ENCODE data around the gene TMEM184A. TPM values are rescaled to one million over a fixed set of nuclear protein-coding genes. Genes with fewer than 3 reads are reported as not detected.
A peak's percentile ranks its signal among the peaks of the same experiment; 100 is the strongest.

Gene TMEM184A
- total and polyA plus RNA-seq, 7 donors = 0.28 to 60.3 (median 9.3) TPM; not detected in 3

DNA sequence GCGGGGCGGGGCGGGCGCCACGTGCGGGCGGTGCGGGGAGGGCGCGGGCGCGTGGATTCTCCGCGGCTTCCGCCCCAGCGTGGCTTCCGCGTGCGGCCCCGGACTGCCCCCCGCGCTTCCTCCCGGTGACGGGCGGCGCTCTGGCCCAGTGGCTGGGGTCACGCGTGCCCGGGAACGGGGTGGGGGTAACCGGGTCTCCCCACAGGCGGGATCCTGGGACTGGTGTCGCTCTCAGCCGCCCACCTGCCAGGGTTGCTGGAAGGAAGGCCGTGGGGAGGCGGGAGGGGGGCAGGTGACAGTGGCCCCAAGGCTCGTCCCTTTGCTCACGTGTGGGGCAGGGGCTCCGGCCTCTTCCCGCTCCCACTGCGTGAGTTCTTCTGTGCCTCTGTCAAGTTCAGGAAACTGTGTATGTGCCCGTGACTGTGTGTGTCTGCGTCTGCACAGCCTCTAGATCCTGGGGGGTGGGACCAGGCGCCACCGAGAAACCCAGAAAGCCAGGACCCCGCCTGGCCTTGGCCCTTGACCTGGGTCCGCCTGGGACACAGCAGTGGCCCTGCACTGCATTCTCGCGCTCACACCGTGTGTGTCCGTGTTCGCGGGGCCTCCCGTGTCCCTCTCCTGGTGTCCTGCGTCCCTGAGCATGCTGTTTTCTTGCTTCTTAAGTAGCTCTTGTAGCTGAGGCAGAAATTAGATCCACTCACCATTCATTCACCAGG is 24.6 kb downstream of the TMEM184A start:
- peaks cover 0 to 5% (median 0%) of the 10 kb centered on the region in 3 donors for H3K27me3 ChIP-seq
- peak; percentile 79 for DNase-seq
- H3K27ac ChIP-seq = peak overlapping the region; percentile 95 to 100 (median 98)
- peaks cover 0 to 55% (median 42%) of the 10 kb centered on the region in 4 donors for H3K4me1 ChIP-seq
- 1% methylated on average over 55 of the region's 55 CpGs for WGBS, 2 donors
- TF ChIP-seq POLR2A (IDR thresholded peaks at IDR 0.05) (peak in 1 of 2 donors; percentile 37), POLR2AphosphoS5 (IDR thresholded peaks at IDR 0.05) (peak in 3 of 4 donors; percentile 30 to 77 (median 63))
- TF ChIP-seq, protein P1, sequence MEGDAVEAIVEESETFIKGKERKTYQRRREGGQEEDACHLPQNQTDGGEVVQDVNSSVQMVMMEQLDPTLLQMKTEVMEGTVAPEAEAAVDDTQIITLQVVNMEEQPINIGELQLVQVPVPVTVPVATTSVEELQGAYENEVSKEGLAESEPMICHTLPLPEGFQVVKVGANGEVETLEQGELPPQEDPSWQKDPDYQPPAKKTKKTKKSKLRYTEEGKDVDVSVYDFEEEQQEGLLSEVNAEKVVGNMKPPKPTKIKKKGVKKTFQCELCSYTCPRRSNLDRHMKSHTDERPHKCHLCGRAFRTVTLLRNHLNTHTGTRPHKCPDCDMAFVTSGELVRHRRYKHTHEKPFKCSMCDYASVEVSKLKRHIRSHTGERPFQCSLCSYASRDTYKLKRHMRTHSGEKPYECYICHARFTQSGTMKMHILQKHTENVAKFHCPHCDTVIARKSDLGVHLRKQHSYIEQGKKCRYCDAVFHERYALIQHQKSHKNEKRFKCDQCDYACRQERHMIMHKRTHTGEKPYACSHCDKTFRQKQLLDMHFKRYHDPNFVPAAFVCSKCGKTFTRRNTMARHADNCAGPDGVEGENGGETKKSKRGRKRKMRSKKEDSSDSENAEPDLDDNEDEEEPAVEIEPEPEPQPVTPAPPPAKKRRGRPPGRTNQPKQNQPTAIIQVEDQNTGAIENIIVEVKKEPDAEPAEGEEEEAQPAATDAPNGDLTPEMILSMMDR (IDR thresholded peaks at IDR 0.05) = no peak
- H3K4me3 ChIP-seq = peak overlapping the region; percentile 56 to 80 (median 74)
- no peaks in the 10 kb centered on the region for H3K36me3 ChIP-seq
- intact Hi-C loops (cut with DNase I) = loop anchor here (2.0 to 10.0 kb wide), 3 partner anchors 27 to 1017 kb away; partner anchors contain the start of genes INTS1 and PDGFA
- no peaks in the 10 kb centered on the region for H3K9me3 ChIP-seq

- no peak for DNase-seq
- intact Hi-C loops (cut with DNase I) = loop anchor here (1.0 to 10.0 kb wide), 4 partner anchors 26 to 1016 kb away; partner anchors contain the start of genes INTS1 and PDGFA
- H3K9me3 ChIP-seq = no peaks in the 10 kb centered on the region
- peak overlapping the region; percentile 56 to 80 (median 74) for H3K4me3 ChIP-seq
- no peaks in the 10 kb centered on the region for H3K36me3 ChIP-seq
- H3K27ac ChIP-seq = peak overlapping the region; percentile 95 to 100 (median 98)
- peaks cover 0 to 5% (median 0%) of the 10 kb centered on the region in 3 donors for H3K27me3 ChIP-seq
- peaks cover 0 to 49% (median 37%) of the 10 kb centered on the region in 4 donors for H3K4me1 ChIP-seq
- 1% methylated on average over 45 of the region's 45 CpGs for WGBS, 2 donors
- no peak for TF ChIP-seq POLR2AphosphoS5 (IDR thresholded peaks at IDR 0.05)
- no peak for TF ChIP-seq EP300 (IDR thresholded peaks at IDR 0.05)
- TF ChIP-seq POLR2A (IDR thresholded peaks at IDR 0.05) = no peak
- TF ChIP-seq, protein P1 (IDR thresholded peaks at IDR 0.05) = no peak
These were observed 25.1 kb downstream of the TMEM184A start for GRCh38 chr7:1530946-1531262.

GRCh38 chr7:1529383-1530116 is 26.5 kb downstream of the TMEM184A start:
- 70 to 78% methylated on average over 21 of the region's 21 CpGs for WGBS, 2 donors
- peak; percentile 68 for DNase-seq
- H3K27ac ChIP-seq = no peak overlapping the region
- peaks cover 0 to 5% (median 0%) of the 10 kb centered on the region in 3 donors for H3K27me3 ChIP-seq
- TF ChIP-seq POLR2A (IDR thresholded peaks at IDR 0.05) = no peak
- TF ChIP-seq POLR2AphosphoS5 (IDR thresholded peaks at IDR 0.05) = no peak
- no peak for TF ChIP-seq EP300 (IDR thresholded peaks at IDR 0.05)
- TF ChIP-seq, protein P1 (IDR thresholded peaks at IDR 0.05) = no peak
- no peaks in the 10 kb centered on the region for H3K36me3 ChIP-seq
- peaks cover 0 to 39% (median 32%) of the 10 kb centered on the region in 4 donors for H3K4me1 ChIP-seq
- intact Hi-C loops (cut with DNase I) = loop anchor here (1.0 to 10.0 kb wide), 4 partner anchors 25 to 1015 kb away; partner anchors contain the start of genes INTS1 and PDGFA
- no peaks in the 10 kb centered on the region for H3K9me3 ChIP-seq
- no peak overlapping the region for H3K4me3 ChIP-seq

- Histone ChIP-seq H3K27ac (no peak overlapping the region), H3K4me1 (peaks cover 0 to 9% (median 3%) of the 10 kb centered on the region in 4 donors), H3K36me3 (no peaks in the 10 kb centered on the region), H3K27me3 (peaks cover 0 to 12% (median 10%) of the 10 kb centered on the region in 3 donors), H3K9me3 (no peaks in the 10 kb centered on the region), H3K4me3 (no peak overlapping the region)
- DNase-seq = no peak
- intact Hi-C loops (cut with DNase I) = no loop called here
- 75 to 81% methylated on average over 6 of the region's 6 CpGs for WGBS, 2 donors
- no peak for TF ChIP-seq EP300 (IDR thresholded peaks at IDR 0.05)
- TF ChIP-seq, protein P1 (IDR thresholded peaks at IDR 0.05) = no peak
These were observed 29.7 kb downstream of the TMEM184A start for GRCh38 chr7:1526271-1526754.

All from sigmoid colon (tissue), 7 donors.